ENCODE data around the gene NRP2. TPM values are rescaled to one million over a fixed set of nuclear protein-coding genes. Genes with fewer than 3 reads are reported as not detected.

NRP2 gene
- total and polyA plus RNA-seq, 2 of the 13 experiments (the other 11 are each of a cell fraction or from before 2014, with no cell fraction given), result 0.65 to 1.4 TPM

DNA sequence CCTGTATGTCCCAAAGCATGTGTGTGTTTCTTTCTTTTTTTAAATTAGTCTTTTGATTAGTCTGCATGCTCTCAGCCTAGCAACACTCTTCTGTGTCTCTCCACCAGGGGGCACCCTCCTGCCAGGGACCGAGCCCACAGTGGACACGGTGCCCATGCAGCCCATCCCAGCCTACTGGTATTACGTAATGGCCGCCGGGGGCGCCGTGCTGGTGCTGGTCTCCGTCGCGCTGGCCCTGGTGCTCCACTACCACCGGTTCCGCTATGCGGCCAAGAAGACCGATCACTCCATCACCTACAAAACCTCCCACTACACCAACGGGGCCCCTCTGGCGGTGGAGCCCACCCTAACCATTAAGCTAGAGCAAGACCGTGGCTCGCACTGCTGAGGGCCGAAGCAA, 93.8 kb downstream of the NRP2 start (continued):
- no peak for TF ChIP-seq SOX13 (IDR thresholded peaks at IDR 0.05)
- TF ChIP-seq SOX13 (CRISPR knock-in tag; conservative IDR thresholded peaks at IDR 0.05 in 1 of 2, IDR thresholded peaks at IDR 0.05 in 1 of 2), result peak in 1 of 2 experiments; percentile 15; a peak in 1 of 4 replicates
- 0 out of 2 replicates have a peak, but pooled peaks have one; percentile 30 for TF ChIP-seq ZNF792 (CRISPR knock-in tag; IDR thresholded peaks at IDR 0.05)
- TF ChIP-seq, protein P1, sequence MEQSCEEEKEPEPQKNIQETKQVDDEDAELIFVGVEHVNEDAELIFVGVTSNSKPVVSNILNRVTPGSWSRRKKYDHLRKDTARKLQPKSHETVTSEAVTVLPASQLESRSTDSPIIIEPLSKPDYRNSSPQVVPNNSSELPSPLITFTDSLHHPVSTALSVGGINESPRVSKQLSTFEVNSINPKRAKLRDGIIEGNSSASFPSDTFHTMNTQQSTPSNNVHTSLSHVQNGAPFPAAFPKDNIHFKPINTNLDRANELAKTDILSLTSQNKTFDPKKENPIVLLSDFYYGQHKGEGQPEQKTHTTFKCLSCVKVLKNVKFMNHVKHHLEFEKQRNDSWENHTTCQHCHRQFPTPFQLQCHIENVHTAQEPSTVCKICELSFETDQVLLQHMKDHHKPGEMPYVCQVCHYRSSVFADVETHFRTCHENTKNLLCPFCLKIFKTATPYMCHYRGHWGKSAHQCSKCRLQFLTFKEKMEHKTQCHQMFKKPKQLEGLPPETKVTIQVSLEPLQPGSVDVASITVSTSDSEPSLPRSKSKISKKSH (CRISPR knock-in tag; IDR thresholded peaks at IDR 0.05; ENCODE audit: borderline replicate concordance), result no peak
- no peak for TF ChIP-seq TCF7 (IDR thresholded peaks at IDR 0.05; ENCODE audit: low read depth)
- TF ChIP-seq IRF2 (CRISPR knock-in tag; IDR thresholded peaks at IDR 0.05), result 0 out of 2 replicates have a peak, but pooled peaks have one; percentile 36
- TF ChIP-seq, protein P2, sequence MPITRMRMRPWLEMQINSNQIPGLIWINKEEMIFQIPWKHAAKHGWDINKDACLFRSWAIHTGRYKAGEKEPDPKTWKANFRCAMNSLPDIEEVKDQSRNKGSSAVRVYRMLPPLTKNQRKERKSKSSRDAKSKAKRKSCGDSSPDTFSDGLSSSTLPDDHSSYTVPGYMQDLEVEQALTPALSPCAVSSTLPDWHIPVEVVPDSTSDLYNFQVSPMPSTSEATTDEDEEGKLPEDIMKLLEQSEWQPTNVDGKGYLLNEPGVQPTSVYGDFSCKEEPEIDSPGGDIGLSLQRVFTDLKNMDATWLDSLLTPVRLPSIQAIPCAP (CRISPR knock-in tag; IDR thresholded peaks at IDR 0.05; ENCODE audit: low read depth), result no peak
- TF ChIP-seq, protein P3, sequence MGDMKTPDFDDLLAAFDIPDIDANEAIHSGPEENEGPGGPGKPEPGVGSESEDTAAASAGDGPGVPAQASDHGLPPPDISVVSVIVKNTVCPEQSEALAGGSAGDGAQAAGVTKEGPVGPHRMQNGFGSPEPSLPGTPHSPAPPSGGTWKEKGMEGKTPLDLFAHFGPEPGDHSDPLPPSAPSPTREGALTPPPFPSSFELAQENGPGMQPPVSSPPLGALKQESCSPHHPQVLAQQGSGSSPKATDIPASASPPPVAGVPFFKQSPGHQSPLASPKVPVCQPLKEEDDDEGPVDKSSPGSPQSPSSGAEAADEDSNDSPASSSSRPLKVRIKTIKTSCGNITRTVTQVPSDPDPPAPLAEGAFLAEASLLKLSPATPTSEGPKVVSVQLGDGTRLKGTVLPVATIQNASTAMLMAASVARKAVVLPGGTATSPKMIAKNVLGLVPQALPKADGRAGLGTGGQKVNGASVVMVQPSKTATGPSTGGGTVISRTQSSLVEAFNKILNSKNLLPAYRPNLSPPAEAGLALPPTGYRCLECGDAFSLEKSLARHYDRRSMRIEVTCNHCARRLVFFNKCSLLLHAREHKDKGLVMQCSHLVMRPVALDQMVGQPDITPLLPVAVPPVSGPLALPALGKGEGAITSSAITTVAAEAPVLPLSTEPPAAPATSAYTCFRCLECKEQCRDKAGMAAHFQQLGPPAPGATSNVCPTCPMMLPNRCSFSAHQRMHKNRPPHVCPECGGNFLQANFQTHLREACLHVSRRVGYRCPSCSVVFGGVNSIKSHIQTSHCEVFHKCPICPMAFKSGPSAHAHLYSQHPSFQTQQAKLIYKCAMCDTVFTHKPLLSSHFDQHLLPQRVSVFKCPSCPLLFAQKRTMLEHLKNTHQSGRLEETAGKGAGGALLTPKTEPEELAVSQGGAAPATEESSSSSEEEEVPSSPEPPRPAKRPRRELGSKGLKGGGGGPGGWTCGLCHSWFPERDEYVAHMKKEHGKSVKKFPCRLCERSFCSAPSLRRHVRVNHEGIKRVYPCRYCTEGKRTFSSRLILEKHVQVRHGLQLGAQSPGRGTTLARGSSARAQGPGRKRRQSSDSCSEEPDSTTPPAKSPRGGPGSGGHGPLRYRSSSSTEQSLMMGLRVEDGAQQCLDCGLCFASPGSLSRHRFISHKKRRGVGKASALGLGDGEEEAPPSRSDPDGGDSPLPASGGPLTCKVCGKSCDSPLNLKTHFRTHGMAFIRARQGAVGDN (CRISPR knock-in tag; IDR thresholded peaks at IDR 0.05), result peak; percentile 61
- TF ChIP-seq RXRA (CRISPR knock-in tag; IDR thresholded peaks at IDR 0.05), result peak; percentile 37; the same call in 1 of the 2 replicates
- 0 out of 2 replicates have a peak, but pooled peaks have one; percentile 40 for TF ChIP-seq FOXC1 (CRISPR knock-in tag; IDR thresholded peaks at IDR 0.05; ENCODE audit: borderline replicate concordance)
- TF ChIP-seq, protein P4, sequence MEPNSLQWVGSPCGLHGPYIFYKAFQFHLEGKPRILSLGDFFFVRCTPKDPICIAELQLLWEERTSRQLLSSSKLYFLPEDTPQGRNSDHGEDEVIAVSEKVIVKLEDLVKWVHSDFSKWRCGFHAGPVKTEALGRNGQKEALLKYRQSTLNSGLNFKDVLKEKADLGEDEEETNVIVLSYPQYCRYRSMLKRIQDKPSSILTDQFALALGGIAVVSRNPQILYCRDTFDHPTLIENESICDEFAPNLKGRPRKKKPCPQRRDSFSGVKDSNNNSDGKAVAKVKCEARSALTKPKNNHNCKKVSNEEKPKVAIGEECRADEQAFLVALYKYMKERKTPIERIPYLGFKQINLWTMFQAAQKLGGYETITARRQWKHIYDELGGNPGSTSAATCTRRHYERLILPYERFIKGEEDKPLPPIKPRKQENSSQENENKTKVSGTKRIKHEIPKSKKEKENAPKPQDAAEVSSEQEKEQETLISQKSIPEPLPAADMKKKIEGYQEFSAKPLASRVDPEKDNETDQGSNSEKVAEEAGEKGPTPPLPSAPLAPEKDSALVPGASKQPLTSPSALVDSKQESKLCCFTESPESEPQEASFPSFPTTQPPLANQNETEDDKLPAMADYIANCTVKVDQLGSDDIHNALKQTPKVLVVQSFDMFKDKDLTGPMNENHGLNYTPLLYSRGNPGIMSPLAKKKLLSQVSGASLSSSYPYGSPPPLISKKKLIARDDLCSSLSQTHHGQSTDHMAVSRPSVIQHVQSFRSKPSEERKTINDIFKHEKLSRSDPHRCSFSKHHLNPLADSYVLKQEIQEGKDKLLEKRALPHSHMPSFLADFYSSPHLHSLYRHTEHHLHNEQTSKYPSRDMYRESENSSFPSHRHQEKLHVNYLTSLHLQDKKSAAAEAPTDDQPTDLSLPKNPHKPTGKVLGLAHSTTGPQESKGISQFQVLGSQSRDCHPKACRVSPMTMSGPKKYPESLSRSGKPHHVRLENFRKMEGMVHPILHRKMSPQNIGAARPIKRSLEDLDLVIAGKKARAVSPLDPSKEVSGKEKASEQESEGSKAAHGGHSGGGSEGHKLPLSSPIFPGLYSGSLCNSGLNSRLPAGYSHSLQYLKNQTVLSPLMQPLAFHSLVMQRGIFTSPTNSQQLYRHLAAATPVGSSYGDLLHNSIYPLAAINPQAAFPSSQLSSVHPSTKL (CRISPR knock-in tag; IDR thresholded peaks at IDR 0.05), result peak; percentile 51
- TF ChIP-seq, protein P5, sequence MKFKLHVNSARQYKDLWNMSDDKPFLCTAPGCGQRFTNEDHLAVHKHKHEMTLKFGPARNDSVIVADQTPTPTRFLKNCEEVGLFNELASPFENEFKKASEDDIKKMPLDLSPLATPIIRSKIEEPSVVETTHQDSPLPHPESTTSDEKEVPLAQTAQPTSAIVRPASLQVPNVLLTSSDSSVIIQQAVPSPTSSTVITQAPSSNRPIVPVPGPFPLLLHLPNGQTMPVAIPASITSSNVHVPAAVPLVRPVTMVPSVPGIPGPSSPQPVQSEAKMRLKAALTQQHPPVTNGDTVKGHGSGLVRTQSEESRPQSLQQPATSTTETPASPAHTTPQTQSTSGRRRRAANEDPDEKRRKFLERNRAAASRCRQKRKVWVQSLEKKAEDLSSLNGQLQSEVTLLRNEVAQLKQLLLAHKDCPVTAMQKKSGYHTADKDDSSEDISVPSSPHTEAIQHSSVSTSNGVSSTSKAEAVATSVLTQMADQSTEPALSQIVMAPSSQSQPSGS (CRISPR knock-in tag; IDR thresholded peaks at IDR 0.05), result peak; percentile 81; the same call in 1 of the 2 replicates
- TF ChIP-seq KDM2A (CRISPR knock-in tag; IDR thresholded peaks at IDR 0.05; ENCODE audit: borderline replicate concordance, low read depth), result peak; percentile 60; the same call in 1 of the 2 replicates
- TF ChIP-seq SALL1 (CRISPR knock-in tag; IDR thresholded peaks at IDR 0.05), result peak; percentile 66
- peak; percentile 96 for TF ChIP-seq RAD21 (CRISPR knock-in tag; IDR thresholded peaks at IDR 0.05)
- TF ChIP-seq ZMAT3 (CRISPR knock-in tag; conservative IDR thresholded peaks at IDR 0.05), result no peak
- 0 out of 2 replicates have a peak, but pooled peaks have one; percentile 36 for TF ChIP-seq SALL2 (CRISPR knock-in tag; IDR thresholded peaks at IDR 0.05)
- TF ChIP-seq GATAD2A (CRISPR knock-in tag; IDR thresholded peaks at IDR 0.05), result peak; percentile 54
- peak; percentile 24; the same call in 1 of the 2 replicates for TF ChIP-seq NCOA2 (CRISPR knock-in tag; IDR thresholded peaks at IDR 0.05)
